Neuronal stem cell (in vitro differentiated cells): ENCODE measurements around the gene TPX2.

Source experiments
- DNase-seq: peaks from one replicate; pipeline ENCODE4 v3.0.0-alpha.2; 2013; ENCODE audit warnings: low spot score
- H2AFZ ChIP-seq: one replicate; pipeline ENCODE4 v1.6.1; 2013; ENCODE audit warnings: mild to moderate bottlenecking, low read length, inconsistent platforms
- H2AK5ac ChIP-seq: 2 replicates; pipeline ENCODE4 v1.6.1; 2013; ENCODE audit warnings: low read depth, mild to moderate bottlenecking, inconsistent platforms, low read length, moderate library complexity, mixed read lengths
- H2BK120ac ChIP-seq: 2 replicates; pipeline ENCODE4 v1.6.1; 2013; ENCODE audit warnings: low read depth, mild to moderate bottlenecking, inconsistent platforms, low read length, moderate library complexity, mixed read lengths
- H2BK12ac ChIP-seq: one replicate; pipeline ENCODE4 v1.6.1; 2013; ENCODE audit warnings: low read length, inconsistent platforms
- H2BK15ac ChIP-seq: 2 replicates; pipeline ENCODE4 v1.6.1; 2013; ENCODE audit warnings: mild to moderate bottlenecking, low read length, inconsistent platforms, mixed read lengths
- H2BK5ac ChIP-seq: one replicate; pipeline ENCODE4 v1.6.1; 2013; ENCODE audit warnings: inconsistent platforms, mild to moderate bottlenecking, low read length, moderate library complexity
- H3K14ac ChIP-seq: one replicate; pipeline ENCODE4 v1.6.1; 2013; ENCODE audit warnings: low read length, inconsistent platforms
- H3K18ac ChIP-seq: 2 replicates; pipeline ENCODE4 v1.6.1; 2013; ENCODE audit warnings: low read length, inconsistent platforms
- H3K23ac ChIP-seq: 2 replicates; pipeline ENCODE4 v1.6.1; 2013; ENCODE audit warnings: low read depth, mild to moderate bottlenecking, mixed read lengths, low read length, inconsistent platforms; ENCODE audit not compliant: poor library complexity
- H3K27ac ChIP-seq: replicated peaks from 3 replicates; pipeline ENCODE4 v1.5.1; 2013; ENCODE audit warnings: low read length, inconsistent platforms
- H3K27me3 ChIP-seq, 3 experiments: 2 replicates each; pipeline ENCODE4 v1.6.1; 2013; ENCODE audit warnings: low read length in 3 of 3, mild to moderate bottlenecking in 2 of 3, inconsistent platforms in 1 of 3, low read depth in 1 of 3, mixed read lengths in 1 of 3, moderate library complexity in 1 of 3; ENCODE audit not compliant: control insufficient read depth in 3 of 3, insufficient read depth in 3 of 3
- H3K36me3 ChIP-seq, 2 donors: replicated peaks in 1 of 2; 2 replicates each; pipeline ENCODE4 v1.6.1; 2013; ENCODE audit warnings: low read length in 2 of 2; ENCODE audit not compliant: control insufficient read depth in 2 of 2, insufficient read depth in 2 of 2
- H3K4ac ChIP-seq: 2 replicates; pipeline ENCODE4 v1.6.1; 2013; ENCODE audit warnings: inconsistent platforms, mild to moderate bottlenecking, low read length, moderate library complexity
- H3K4me1 ChIP-seq, 2 donors: 1 replicate in 1 of 2; 2 replicates in 1 of 2; pipeline ENCODE4 v1.6.1; 2013; ENCODE audit warnings: low read length in 2 of 2, low read depth in 1 of 2; ENCODE audit not compliant: control insufficient read depth in 2 of 2, insufficient read depth in 1 of 2
- H3K4me2 ChIP-seq: one replicate; pipeline ENCODE4 v1.6.1; 2013; ENCODE audit warnings: mild to moderate bottlenecking, low read length, inconsistent platforms; ENCODE audit not compliant: insufficient read depth, poor library complexity, severe bottlenecking
- H3K4me3 ChIP-seq, 2 donors: 2 replicates each; pipeline ENCODE4 v1.5.1; 2013; ENCODE audit warnings: low read length in 2 of 2, mild to moderate bottlenecking in 2 of 2, inconsistent platforms in 1 of 2, moderate library complexity in 1 of 2
- H3K79me1 ChIP-seq: one replicate; pipeline ENCODE4 v1.6.1; 2013; ENCODE audit warnings: low read depth, mild to moderate bottlenecking, inconsistent platforms, low read length, moderate library complexity
- H3K9ac ChIP-seq: one replicate; pipeline ENCODE4 v1.6.1; 2013; ENCODE audit warnings: mild to moderate bottlenecking, low read depth, low read length, inconsistent platforms; ENCODE audit not compliant: poor library complexity
- H3K9me3 ChIP-seq, 2 donors: replicated peaks in 1 of 2; 2 replicates each; pipeline versions ENCODE3 to v1.6.1; 2013; ENCODE audit warnings: low read length in 2 of 2, mild to moderate bottlenecking in 2 of 2, inconsistent platforms in 1 of 2, low read depth in 1 of 2, mixed read lengths in 1 of 2, moderate library complexity in 1 of 2; ENCODE audit not compliant: control insufficient read depth in 2 of 2, insufficient read depth in 1 of 2
- H4K8ac ChIP-seq: one replicate; pipeline ENCODE4 v1.6.1; 2013; ENCODE audit warnings: low read depth, mild to moderate bottlenecking, inconsistent platforms, low read length, moderate library complexity
- H4K91ac ChIP-seq: one replicate; pipeline ENCODE4 v1.6.1; 2013; ENCODE audit warnings: low read length, low read depth, mild to moderate bottlenecking, inconsistent platforms; ENCODE audit not compliant: poor library complexity
- WGBS, 2 donors: extraction: QIAGEN DNeasy Blood & Tissue Kit; methylation state at CpG; one replicate each; pipeline ENCODE4 v1.1.7; 2013; ENCODE audit warnings: missing lambda C conversion rate in 2 of 2, mixed read lengths in 1 of 2; ENCODE audit not compliant: insufficient read length in 2 of 2, insufficient replicate concordance in 1 of 2; ENCODE audit errors: extremely low coverage in 2 of 2; 5-methylcytosine and 5-hydroxymethylcytosine counted together

TPX2 gene

DNA sequence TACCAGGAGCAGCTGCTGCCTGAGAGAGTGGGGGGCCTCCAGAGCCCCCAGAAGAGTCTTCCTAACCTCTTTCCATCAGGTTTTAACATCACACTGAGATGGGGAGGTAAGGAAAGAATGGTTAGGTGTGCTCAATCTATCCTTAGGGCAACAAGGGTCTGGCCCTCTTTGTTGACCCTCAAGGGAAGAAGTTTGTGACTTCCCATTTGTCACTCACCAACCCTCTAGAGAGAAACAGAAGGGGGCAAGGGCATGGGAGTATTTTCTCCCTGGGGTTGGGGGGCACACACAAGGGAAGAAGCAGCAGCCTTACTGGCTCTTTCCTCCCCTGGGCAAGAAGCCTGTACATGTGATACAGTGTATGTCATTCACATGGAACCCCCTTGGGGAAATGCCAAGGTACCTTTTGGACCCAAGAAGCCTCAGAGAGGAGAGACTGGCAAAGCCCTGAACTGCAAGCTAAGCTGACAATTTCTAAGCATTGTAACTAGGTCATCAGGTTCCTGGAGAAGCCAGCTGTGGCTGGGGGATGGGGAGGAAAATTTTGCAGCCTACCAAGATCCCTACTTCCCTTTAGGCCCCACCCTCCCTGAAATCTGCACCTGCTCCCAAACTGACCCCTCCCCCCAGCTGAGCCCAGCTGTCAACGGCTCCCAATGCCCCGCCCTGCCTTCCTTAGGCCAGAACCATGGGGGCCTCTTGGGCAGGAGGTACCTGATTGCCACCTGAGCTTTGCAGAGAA, 30.9 kb upstream of the TPX2 start:
- Histone ChIP-seq H3K4me2 (no peak overlapping the region), H4K91ac (no peak overlapping the region)

DNA sequence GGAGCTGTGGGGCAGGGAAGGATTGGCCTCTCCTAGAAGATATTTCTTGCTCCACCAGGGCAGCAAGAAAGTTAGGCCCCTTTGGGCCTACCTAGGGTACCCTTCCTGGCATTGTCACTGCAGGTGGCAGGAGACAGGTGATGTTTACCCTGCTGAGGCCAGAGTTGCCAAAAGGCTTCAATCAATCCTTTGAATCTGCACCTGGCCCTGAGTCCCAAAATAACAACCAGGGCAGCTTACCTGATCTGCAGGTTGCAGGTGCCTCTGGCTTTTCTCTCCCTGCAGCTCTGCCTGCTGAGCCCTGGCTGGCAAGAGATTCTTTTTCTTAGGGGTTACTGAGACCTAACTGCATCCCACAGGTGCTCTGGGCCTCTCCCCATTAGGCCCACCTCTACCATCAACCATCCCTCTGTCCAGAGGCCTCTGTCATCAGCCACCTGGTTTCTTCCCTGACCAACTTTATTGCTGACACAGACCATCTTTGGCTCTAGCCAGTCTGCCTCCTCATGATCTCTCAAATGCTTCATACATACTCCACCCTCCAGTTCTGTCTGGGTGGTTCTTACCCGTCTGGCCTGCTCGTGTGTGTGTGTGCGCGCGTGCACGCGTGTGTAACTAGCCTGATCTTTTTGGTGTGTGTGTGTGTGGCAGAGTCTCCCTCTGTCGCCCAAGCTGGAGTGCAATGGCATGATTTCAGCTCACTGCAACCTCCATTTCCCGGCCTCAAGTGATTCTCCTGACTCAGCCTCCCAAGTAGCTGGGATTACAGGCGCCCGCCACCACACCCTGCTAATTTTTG, 30.2 kb upstream of the TPX2 start:
- Histone ChIP-seq H3K79me1 (peaks cover 7% of the 10 kb centered on the region), H2BK15ac (no peak overlapping the region), H4K8ac (no peak overlapping the region), H2AFZ (no peak overlapping the region), H3K18ac (no peak overlapping the region), H4K91ac (no peak overlapping the region), H3K14ac (no peak overlapping the region), H3K4me1 (peaks cover 12 to 14% of the 10 kb centered on the region in 2 donors), H2BK12ac (no peak overlapping the region), H2AK5ac (no peak overlapping the region), H3K36me3 (peaks cover 7 to 83% of the 10 kb centered on the region in 2 donors), H3K23ac (no peak overlapping the region), H3K9me3 (no peaks in the 10 kb centered on the region), H2BK120ac (no peak overlapping the region), H3K4me3 (no peak overlapping the region), H3K4me2 (no peak overlapping the region), H3K27me3 (no peaks in the 10 kb centered on the region), H3K4ac (no peak overlapping the region), H3K9ac (no peak overlapping the region), H2BK5ac (no peak overlapping the region), H3K27ac (no peak overlapping the region)
- WGBS, 2 donors = no CpG with 5 or more reads among the region's 11 CpGs
- no peak for DNase-seq

More for the DNA sequence above, 30.9 kb upstream of the TPX2 start:
- H3K79me1 ChIP-seq = peaks cover 7% of the 10 kb centered on the region
- DNase-seq = no peak
- H2BK5ac ChIP-seq = no peak overlapping the region
- H3K27ac ChIP-seq = no peak overlapping the region
- H2BK12ac ChIP-seq = no peak overlapping the region
- no peaks in the 10 kb centered on the region for H3K9me3 ChIP-seq
- no peak overlapping the region for H3K4me3 ChIP-seq
- no peaks in the 10 kb centered on the region for H3K27me3 ChIP-seq
- no peak overlapping the region for H3K18ac ChIP-seq
- no peak overlapping the region for H2BK120ac ChIP-seq
- peaks cover 10 to 13% of the 10 kb centered on the region in 2 donors for H3K4me1 ChIP-seq
- no peak overlapping the region for H4K8ac ChIP-seq
- H2AFZ ChIP-seq = no peak overlapping the region
- H3K14ac ChIP-seq = no peak overlapping the region
- H2AK5ac ChIP-seq = no peak overlapping the region
- no CpG with 5 or more reads among the region's 2 CpGs for WGBS, 2 donors
- H3K23ac ChIP-seq = no peak overlapping the region
- H3K36me3 ChIP-seq = peaks cover 5 to 77% of the 10 kb centered on the region in 2 donors
- no peak overlapping the region for H3K9ac ChIP-seq
- no peak overlapping the region for H3K4ac ChIP-seq
- H2BK15ac ChIP-seq = no peak overlapping the region

DNA sequence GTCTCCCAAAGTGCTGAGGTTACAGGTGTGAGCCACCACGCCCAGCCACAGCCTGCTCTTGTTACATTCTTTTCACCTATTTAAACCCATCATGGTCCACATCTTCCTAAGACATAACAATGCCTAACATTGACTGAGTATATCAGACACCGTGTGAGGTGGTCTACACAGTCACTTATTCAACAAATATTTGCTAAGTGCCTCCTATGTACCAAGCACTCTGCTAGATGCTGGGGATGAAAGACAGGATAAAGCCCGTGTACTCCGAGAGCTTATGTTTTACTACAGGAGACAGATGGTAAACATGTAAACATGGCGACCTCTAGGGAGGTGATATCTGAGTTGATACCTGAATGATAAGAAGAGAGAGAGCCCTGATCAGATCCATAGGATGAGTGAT, 29.2 kb upstream of the TPX2 start:
- peaks cover 9 to 83% of the 10 kb centered on the region in 2 donors for H3K36me3 ChIP-seq

DNA sequence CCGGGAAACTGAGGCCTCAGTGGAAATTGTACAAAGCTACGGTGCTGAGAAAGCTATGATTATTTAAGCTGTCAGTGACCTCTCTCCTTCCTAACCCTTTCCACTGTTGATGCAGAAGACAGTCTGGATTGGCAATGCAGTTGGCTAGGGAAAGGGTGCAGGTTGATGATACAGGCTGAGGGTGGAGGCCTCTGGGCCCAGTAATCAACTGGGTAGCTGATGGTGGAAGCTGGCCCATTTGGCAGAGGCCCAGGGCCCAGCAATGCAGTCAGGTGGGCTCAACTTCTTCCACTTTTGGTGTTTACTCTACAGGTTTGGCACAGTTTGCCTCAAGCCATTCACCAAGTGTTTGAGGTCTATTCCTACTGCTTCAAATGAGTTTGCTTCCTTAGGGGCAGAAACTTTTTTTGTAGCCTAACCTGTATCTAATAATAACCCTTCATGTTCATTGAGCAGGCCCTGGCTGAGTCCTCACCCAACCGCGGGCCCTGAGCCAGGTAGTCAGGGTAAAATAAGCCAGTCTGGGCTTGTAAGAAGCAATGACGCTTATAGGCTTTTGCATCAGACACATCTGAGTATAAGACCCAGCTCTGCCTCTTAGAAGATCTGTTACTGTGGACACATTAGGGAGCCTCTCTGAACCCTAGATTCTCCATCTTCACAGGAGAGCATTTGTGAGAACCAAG, 28.5 kb upstream of the TPX2 start:
- H3K27ac ChIP-seq = no peak overlapping the region
- no peak for DNase-seq
- H3K23ac ChIP-seq = no peak overlapping the region
- no peak overlapping the region for H3K18ac ChIP-seq
- H2AK5ac ChIP-seq = no peak overlapping the region
- H3K36me3 ChIP-seq = peaks cover 9 to 83% of the 10 kb centered on the region in 2 donors
- H3K9ac ChIP-seq = no peak overlapping the region
- H2BK15ac ChIP-seq = no peak overlapping the region
- no peak overlapping the region for H3K4me2 ChIP-seq
- no peak overlapping the region for H3K4me3 ChIP-seq
- no peak overlapping the region for H4K91ac ChIP-seq
- no CpG with 5 or more reads among the region's 5 CpGs for WGBS, 2 donors
- no peak overlapping the region for H4K8ac ChIP-seq
- no peak overlapping the region for H3K14ac ChIP-seq
- H2BK12ac ChIP-seq = no peak overlapping the region
- no peak overlapping the region for H3K4ac ChIP-seq
- H2BK5ac ChIP-seq = no peak overlapping the region
- no peaks in the 10 kb centered on the region for H3K27me3 ChIP-seq
- H2BK120ac ChIP-seq = no peak overlapping the region
- H3K79me1 ChIP-seq = peaks cover 7% of the 10 kb centered on the region
- no peaks in the 10 kb centered on the region for H3K9me3 ChIP-seq
- no peak overlapping the region for H2AFZ ChIP-seq
- H3K4me1 ChIP-seq = peaks cover 11 to 14% of the 10 kb centered on the region in 2 donors

More for the DNA sequence above, 29.2 kb upstream of the TPX2 start:
- H3K23ac ChIP-seq = no peak overlapping the region
- no peak overlapping the region for H2BK15ac ChIP-seq
- no peak overlapping the region for H3K4ac ChIP-seq
- H3K14ac ChIP-seq = no peak overlapping the region
- H2AK5ac ChIP-seq = no peak overlapping the region
- no peaks in the 10 kb centered on the region for H3K9me3 ChIP-seq
- H3K9ac ChIP-seq = no peak overlapping the region
- no peak for DNase-seq
- no peak overlapping the region for H3K18ac ChIP-seq
- H3K79me1 ChIP-seq = peaks cover 7% of the 10 kb centered on the region
- no peak overlapping the region for H3K27ac ChIP-seq
- no CpG with 5 or more reads among the region's 5 CpGs for WGBS, 2 donors
- peaks cover 11 to 14% of the 10 kb centered on the region in 2 donors for H3K4me1 ChIP-seq
- H4K8ac ChIP-seq = no peak overlapping the region
- H2BK120ac ChIP-seq = no peak overlapping the region
- no peak overlapping the region for H4K91ac ChIP-seq
- H3K27me3 ChIP-seq = no peaks in the 10 kb centered on the region
- H3K4me3 ChIP-seq = no peak overlapping the region
- no peak overlapping the region for H2AFZ ChIP-seq
- H3K4me2 ChIP-seq = no peak overlapping the region
- H2BK12ac ChIP-seq = no peak overlapping the region
- no peak overlapping the region for H2BK5ac ChIP-seq
